Measurements from ENCODE around the gene SLC7A9.
"Not testable (repeated sequence)": the region's sequence is repeated elsewhere in the genome, so short reads cannot be mapped to it uniquely, and the experiment has no call there.

Gene SLC7A9

GRCh38 chr19:32881766-32882165 lies 12.2 kb upstream of the SLC7A9 start:
- peak; percentile 33 for DNase-seq

DNA sequence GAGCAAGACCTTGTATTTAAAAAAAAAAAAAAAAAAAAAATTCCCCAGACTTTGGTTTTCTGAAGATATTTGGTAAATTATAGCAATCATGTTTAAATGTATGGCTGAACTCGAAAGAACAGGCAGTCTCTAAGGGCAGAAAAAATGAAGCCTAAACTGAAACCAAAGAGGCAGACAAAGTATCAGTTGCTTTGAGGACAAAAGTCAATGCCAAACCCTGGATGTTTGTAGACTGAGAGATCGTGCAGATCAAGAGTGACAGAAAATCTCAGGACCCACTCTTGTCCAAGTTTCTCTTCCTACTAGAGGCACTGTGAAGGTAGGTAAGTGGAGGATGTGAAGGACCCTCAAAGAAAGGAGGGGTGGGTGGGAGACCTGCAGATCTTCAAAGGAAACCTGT lies 11.1 kb upstream of the SLC7A9 start:
- no peak for DNase-seq

GRCh38 chr19:32879741-32880140 lies 10.2 kb upstream of the SLC7A9 start:
- DNase-seq, result no peak

- DNase-seq, result no peak
These were observed 9.4 kb upstream of the SLC7A9 start for GRCh38 chr19:32878988-32879387.

- DNase-seq, result no peak
These were observed 8.6 kb upstream of the SLC7A9 start for GRCh38 chr19:32877977-32878745.

GRCh38 chr19:32877323-32877912 lies 7.9 kb upstream of the SLC7A9 start:
- DNase-seq, result no peak

GRCh38 chr19:32876919-32877285 lies 7.3 kb upstream of the SLC7A9 start:
- no peak for DNase-seq

DNA sequence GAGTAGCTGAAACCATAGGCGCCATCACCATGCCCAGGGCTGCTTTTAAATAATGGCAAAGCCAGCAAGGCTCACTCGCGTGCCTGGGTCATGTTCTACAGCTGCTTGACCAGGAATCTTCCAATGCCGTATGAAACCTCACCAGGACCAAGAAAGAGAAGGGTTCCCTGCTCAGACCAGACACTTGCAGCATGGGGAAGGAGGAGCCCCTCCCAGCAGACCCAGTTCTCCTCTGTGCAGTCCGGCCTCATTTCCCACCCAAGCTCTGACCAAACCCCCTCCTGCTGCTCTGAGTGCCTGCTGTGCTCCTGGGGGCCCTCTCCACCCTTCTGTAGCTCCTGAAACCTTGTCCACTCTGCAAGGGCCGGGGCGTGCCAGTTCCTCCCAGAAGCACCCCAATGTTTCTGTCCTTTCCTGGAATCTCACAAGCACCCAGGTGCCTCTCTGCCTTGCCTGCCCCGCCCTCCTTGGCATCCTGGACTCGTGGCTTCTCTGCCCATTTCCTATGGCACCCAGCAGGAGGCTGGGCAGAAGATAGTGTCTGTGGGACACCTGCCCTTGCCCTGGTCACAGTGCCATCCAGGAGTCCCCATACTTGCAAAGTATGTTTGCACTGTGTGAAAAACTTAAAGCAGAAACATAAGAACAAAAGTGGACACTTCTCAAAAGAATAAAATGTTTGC lies 6.8 kb upstream of the SLC7A9 start:
- no peak for DNase-seq

GRCh38 chr19:32875428-32875827 lies 5.9 kb upstream of the SLC7A9 start:
- DNase-seq, result no peak

- no peak for DNase-seq
These were observed 5.0 kb upstream of the SLC7A9 start for GRCh38 chr19:32874605-32875004.

DNA sequence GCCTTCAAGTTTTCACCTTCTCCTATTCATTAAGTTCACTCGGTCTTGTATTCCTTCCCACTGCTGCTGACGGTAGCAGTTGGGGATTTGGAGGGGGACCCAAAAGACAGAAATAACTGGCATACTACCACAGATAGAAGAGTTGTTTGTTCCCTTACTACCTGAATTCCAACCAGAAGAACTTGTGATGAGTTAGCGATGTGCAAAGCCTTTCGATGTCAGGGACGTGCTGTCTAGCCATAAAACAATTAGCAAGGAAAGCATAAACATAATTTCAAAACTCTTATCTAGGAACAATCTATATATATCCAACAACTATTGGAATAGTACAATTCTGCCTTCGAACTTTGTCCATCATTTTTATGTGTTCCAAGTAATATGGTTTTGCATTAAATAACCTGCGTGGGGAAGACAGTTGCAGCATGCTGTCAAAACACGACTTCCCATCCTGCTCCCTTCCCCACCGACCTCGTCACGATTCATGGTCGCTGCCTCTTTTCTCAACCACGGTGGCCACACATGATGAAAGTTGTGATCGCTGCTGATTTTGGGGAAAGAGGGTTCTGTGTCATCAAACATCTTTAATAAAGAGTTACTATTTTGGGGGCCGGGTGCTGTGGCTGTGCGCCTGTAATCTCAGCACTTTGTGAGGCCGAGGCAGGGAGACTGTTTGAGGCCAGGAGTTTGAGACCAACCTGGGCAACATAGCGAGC lies 3.8 kb upstream of the SLC7A9 start:
- no peak for DNase-seq

DNA sequence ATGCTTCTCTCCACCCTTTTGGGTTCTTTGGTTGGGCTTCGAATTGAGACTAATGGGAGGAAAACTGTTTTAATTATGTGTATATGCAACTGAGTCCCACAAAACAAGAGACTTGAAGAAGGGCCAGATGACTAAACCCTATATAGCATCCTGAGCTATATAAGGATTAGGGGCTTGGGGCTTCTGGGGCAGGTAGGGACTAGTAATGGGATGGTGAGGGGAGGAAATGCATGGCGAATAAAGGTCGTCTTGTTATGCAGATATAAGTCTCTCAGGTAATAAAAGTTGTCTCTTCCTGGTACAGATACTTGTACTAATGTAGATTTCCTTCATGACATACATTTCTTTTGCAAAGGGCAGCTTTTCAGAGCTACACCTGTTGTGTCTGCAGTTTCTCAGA lies 2.8 kb upstream of the SLC7A9 start:
- no peak for DNase-seq

DNA sequence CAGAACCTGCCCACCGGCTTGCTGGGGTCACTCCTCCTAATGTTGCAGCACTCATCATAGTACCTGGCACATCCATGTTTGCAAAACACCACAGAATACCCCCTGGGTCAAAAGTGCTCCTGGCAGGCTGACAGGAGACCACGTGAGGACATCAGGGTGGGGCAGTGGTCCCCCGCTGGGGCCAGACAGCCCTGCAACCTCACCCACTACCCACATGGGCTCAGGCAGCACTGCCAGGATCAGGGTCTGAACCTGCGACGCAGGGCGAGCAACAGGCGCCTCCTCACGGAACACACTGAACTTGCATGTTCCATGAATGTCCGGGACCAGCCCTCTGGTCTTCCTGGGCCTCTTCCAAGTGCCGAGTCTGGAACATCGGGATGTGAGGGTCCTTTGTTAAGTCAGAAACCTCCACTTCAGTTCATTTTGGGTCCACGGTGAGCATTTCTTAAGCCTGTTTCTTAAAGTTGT lies 1.4 kb upstream of the SLC7A9 start:
- DNase-seq, result no peak

DNA sequence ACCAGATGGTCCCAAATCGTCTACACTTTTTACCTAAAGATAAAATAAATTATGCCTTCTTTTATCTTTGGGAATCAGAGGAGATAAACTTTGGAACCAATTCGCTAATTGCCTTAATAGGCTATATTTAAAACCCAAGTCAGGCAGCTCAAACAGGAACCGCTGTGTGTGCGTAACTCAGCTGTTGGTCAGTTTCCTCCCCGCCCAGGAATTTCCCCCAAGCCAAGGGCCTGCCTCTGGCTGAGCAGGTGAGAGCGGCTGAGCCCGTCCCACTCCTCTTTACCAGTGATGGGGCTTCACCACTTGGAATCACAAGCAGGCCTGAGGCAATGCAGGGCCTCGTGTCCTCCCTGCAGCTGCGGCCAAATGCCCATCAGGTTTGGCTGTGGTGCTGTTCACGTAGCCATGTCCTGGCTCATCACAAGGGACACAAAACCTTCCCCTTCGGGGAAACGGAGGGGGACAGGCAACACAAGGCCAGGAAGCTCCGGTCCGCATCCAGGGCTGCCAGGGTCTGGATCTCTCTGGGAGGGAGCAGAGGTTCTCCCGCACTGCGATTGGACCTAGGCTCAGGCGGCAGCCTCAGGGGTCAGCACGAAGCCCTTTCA lies 503 bp upstream of the SLC7A9 start:
- DNase-seq, result peak; percentile 72

- no peak for DNase-seq
These were observed 1.2 kb downstream of the SLC7A9 start for GRCh38 chr19:32868206-32868950.

DNA sequence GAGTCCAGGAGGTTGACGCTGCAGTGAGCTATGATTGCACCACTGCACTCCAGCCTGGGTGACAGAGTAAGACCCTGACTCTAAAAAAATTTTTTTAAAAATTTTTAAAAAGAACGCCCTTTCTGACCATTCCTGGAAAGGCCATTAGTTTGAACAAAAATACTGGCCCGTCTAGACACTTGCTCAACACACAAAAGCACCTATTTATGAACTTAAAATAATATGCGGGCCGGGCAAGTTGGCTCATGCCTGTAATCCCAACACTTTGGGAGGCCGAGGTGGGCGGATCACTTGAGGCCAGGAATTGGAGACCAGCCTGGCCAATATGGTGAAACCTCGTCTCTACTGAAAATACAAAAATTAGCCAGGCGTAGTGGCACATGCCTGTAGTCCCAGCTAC lies 2.1 kb downstream of the SLC7A9 start:
- DNase-seq, result not testable (repeated sequence)

DNA sequence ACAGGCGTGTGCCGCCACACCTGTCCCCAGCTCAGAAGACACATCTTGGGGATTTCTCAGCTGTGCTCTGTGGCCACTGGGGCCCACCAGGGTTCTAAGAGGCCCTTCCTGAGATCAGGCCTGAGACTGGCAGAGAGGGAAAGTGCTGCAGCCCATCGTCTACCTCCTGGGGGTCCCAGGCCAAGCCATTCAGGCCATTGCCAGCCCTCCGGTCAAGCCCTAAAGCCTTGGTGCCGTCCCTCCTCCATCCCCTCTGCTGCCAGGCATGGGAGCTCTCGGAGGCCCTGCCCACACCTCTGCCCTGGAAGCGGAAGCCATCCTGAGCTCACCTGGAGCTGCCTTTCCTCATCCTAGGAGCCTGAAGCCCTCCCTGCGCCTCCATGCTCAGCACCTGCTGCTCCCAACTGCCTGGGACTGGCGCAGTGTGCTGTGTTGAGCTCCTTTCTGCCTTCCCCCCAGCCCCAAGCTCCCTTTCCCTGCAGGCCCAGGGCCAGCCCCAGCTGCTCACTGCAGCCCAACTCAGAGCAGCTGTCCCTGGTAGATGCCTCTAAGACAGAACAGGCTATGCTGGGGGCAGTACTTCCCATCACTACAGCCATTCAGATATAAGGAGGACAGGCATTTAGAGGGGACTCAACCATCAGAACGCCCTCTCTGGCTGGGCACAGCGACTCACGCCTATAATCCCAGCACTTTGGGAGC lies 2.9 kb downstream of the SLC7A9 start:
- DNase-seq, result no peak

- no peak for DNase-seq
These were observed 3.5 kb downstream of the SLC7A9 start for GRCh38 chr19:32866061-32866460.

DNA sequence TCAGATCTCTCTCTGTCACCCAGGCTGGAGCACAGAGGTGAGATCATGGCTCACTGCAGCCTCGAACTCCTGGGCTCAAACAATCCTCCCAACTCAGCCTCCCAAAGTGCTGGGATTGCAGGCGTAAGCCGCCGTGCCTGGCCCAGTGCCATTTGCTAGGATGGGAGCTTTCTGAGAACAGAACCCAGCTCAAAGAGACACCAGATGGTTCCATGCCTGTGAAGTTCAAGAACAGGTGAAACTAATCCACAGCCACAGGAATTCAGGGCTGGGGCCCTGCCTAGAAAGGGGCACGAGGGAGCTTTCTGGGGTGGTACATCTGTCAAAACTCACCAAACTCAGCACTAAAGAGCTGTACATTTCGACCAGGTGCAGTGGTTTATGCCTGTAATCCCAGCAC lies 4.2 kb downstream of the SLC7A9 start:
- DNase-seq, result no peak

- DNase-seq, result no peak
These were observed 5.1 kb downstream of the SLC7A9 start for GRCh38 chr19:32864318-32865007.

DNA sequence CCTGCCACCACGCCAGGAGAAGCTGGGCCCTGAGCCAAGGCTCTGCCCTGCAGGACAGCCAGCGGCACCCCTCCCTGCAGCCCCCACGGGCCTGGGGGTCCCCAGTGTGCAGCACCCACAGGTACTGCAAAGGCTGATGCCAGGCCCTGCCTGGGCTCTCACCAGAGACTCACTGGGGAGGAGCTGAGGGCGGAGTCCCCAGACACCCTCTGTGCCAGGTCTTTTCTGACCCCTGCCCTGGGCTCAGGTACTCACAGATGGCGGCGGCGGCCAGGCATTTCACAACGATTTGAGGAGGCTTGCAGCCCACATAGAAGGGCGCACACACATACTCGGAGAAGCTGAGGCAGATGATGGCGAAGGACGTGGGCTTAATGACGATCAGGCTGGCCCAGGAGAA lies 5.7 kb downstream of the SLC7A9 start:
- no peak for DNase-seq

All from NCI-H146 (cell line).